Measurements from ENCODE around the gene JAZF1. TPM values are rescaled to one million over a fixed set of nuclear protein-coding genes. Genes with fewer than 3 reads are reported as not detected.

The JAZF1 gene
- total and polyA plus RNA-seq, 2 of the 4 experiments (the other 2 are of a cell fraction) = 8.4 to 10.5 TPM

DNA sequence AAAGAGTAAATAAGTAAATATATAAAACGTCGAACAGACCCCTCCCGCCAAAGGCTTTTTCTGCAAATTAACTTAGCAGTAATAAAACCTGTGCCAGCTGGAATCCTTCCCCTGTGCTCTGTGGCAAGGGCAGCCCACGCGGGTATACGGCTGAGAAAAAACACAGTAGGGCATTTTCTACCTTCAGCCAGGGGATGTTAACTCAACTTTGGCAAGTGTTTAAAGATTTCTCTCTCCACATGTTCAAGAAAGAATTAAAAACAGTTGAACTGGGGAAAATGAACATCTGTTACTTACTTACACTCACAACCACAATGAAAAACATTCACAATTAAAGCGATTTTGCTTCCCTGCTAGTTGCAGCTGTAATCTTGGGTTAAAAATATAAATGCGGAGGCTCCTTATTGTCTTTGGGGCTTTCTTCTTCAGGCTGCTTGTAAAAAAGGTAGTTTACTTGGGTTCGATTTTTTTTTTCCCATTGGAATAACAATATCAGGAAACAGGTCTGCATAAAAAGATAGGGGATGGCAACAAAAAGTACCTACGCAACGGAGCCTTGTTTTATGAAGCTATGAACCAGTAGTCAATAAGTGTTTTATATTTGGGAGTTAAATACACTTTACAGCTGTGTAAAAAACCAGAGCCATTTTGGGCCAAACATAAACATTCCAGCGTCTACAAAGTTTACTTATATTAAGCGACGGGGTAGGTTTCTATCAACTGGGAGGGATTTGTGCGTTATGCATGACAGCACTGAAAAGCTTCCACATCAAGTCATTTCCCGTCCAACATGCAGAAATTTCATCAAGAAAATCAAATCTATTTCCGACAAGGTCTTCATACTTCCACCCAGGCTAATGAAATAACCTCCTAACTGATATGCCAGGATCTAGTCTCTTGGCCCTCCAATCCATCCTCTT is 308.0 kb downstream of the JAZF1 start (continued):
- TF ChIP-seq NFE2L2 (IDR thresholded peaks at IDR 0.05; ENCODE audit: low read depth, low read length) = no peak

- Histone ChIP-seq H3K9me3 (ENCODE audit: control insufficient read depth, insufficient read depth, low read length) (no peaks in the 10 kb centered on the region), H3K23ac (ENCODE audit: low read depth, low read length) (no peak overlapping the region), H3K56ac (ENCODE audit: extremely low read depth, insufficient read depth, low read length) (no peak overlapping the region), H3K9ac (ENCODE audit: low read depth, low read length) (no peak overlapping the region), H2BK20ac (ENCODE audit: low read depth, low read length) (no peak overlapping the region), H2BK5ac (ENCODE audit: low read depth, low read length, poor library complexity, severe bottlenecking) (no peak overlapping the region), H3K27ac (ENCODE audit: insufficient read depth, low read length) (no peak overlapping the region), H3K4me3 (ENCODE audit: insufficient read depth, low read depth, low read length) (no peak overlapping the region), H4K20me1 (ENCODE audit: insufficient read depth, low read length) (0 out of 2 replicates have a peak, but pooled peaks cover 9% of the 10 kb centered on the region), H3K4ac (ENCODE audit: low read depth, low read length) (no peak overlapping the region), H3K36me3 (ENCODE audit: control insufficient read depth, insufficient read depth, low read length) (no peaks in the 10 kb centered on the region), H2BK15ac (ENCODE audit: low read depth, low read length) (no peak overlapping the region), H3K4me1 (ENCODE audit: control insufficient read depth, insufficient read depth, low read length) (0 out of 2 replicates have a peak, but pooled peaks cover 2% of the 10 kb centered on the region), H2AFZ (replicated peaks; ENCODE audit: low read length, poor library complexity) (no peak overlapping the region), H4K5ac (ENCODE audit: low read depth, low read length) (no peak overlapping the region), H2BK120ac (ENCODE audit: low read depth, low read length) (no peak overlapping the region), H3K18ac (ENCODE audit: low read depth, low read length) (no peak overlapping the region), H2AK5ac (ENCODE audit: low read depth, low read length) (no peak overlapping the region), H3K27me3 (ENCODE audit: control insufficient read depth, insufficient read depth, low read length) (no peaks in the 10 kb centered on the region), H3K14ac (replicated peaks; ENCODE audit: low read depth, low read length) (no peak overlapping the region), H4K91ac (ENCODE audit: insufficient read depth, low read depth, low read length) (no peak overlapping the region), H3K9me1 (ENCODE audit: insufficient read depth, low read length) (peaks cover 3% of the 10 kb centered on the region; the same call in 1 of the 2 replicates), H2AK9ac (replicated peaks; ENCODE audit: low read depth, low read length, poor library complexity) (no peak overlapping the region), H4K8ac (ENCODE audit: low read depth in 2 of 2, low read length in 2 of 2) (no peak overlapping the region), H3K4me2 (ENCODE audit: low read depth, low read length) (no peak overlapping the region), H3K79me1 (ENCODE audit: low read depth in 1 of 2, low read length in 2 of 2) (peaks cover 9 to 10% of the 10 kb centered on the region in 2 experiments; a peak in 1 of 4 replicates)
- ChIA-PET POLR2A (ENCODE audit: unreplicated experiment) (no interaction called here), CTCF (no interaction called here)
- TF ChIP-seq RFX5 (IDR thresholded peaks at IDR 0.05; ENCODE audit: low read depth, low read length) (no peak), NFE2L2 (IDR thresholded peaks at IDR 0.05; ENCODE audit: low read depth, low read length) (no peak), CEBPB (IDR thresholded peaks at IDR 0.05; ENCODE audit: low read depth, low read length) (no peak), RCOR1 (IDR thresholded peaks at IDR 0.05; ENCODE audit: insufficient replicate concordance, low read length) (no peak), POLR2A (IDR thresholded peaks at IDR 0.05; ENCODE audit: low read depth, low read length) (no peak), RAD21 (IDR thresholded peaks at IDR 0.05; ENCODE audit: low read length) (no peak), BHLHE40 (IDR thresholded peaks at IDR 0.05; ENCODE audit: low read depth, low read length) (no peak)
- TF ChIP-seq, protein P1, sequence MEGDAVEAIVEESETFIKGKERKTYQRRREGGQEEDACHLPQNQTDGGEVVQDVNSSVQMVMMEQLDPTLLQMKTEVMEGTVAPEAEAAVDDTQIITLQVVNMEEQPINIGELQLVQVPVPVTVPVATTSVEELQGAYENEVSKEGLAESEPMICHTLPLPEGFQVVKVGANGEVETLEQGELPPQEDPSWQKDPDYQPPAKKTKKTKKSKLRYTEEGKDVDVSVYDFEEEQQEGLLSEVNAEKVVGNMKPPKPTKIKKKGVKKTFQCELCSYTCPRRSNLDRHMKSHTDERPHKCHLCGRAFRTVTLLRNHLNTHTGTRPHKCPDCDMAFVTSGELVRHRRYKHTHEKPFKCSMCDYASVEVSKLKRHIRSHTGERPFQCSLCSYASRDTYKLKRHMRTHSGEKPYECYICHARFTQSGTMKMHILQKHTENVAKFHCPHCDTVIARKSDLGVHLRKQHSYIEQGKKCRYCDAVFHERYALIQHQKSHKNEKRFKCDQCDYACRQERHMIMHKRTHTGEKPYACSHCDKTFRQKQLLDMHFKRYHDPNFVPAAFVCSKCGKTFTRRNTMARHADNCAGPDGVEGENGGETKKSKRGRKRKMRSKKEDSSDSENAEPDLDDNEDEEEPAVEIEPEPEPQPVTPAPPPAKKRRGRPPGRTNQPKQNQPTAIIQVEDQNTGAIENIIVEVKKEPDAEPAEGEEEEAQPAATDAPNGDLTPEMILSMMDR (conservative IDR thresholded peaks at IDR 0.05; ENCODE audit: low read depth, low read length) = no peak
- no TSS peak for BruUV-seq (replicated peaks)
- in situ Hi-C loops (cut with MboI; ENCODE audit: low sequenced_read_pairs) = no loop called here
- DNase-seq (no peak), ATAC-seq (ENCODE audit: low read depth) (no peak)
- WGBS, 2 experiments (ENCODE audit: extremely low coverage in 2 of 2, insufficient read length in 1 of 2) = 64% methylated on average over 3 of the region's 6 CpGs; no CpG with 5 or more reads in 1 of the 2 experiments
- dilution Hi-C loops (cut with HindIII; ENCODE audit: low sequenced_read_pairs, unreplicated experiment) = no loop called here
- intact Hi-C loops (cut with micrococcal nuclease) = no loop called here
These were observed 308.7 kb downstream of the JAZF1 start for GRCh38 chr7:27871866-27872265.

Measured in IMR-90 (cell line).